Effector memory CD8-positive, alpha-beta T cell (primary cell): Measurements from ENCODE around the gene ORC2.
"Not testable (repeated sequence)": the region's sequence is repeated elsewhere in the genome, so short reads cannot be mapped to it uniquely, and the experiment has no call there.

ENCODE experiments used
- ATAC-seq: fragments of 150-1000 bp; cut with Tn5 transposase; replicated peaks from 2 replicates; pipeline ENCODE4 v1.10.0; 2021; ENCODE audit warnings: mild to moderate bottlenecking, moderate library complexity
- DNase-seq, 3 experiments: peaks; one replicate each; pipeline ENCODE4 v3.0.0; 2021
- H3K27ac Mint-ChIP-seq, 2 donors: one replicate each; pipeline ENCODE4 v1.8.0; 2022; ENCODE audit warnings: mild to moderate bottlenecking in 2 of 2, mixed read lengths in 2 of 2, moderate library complexity in 2 of 2
- H3K27me3 Mint-ChIP-seq, 2 donors: one replicate each; pipeline ENCODE4 v1.8.0; 2022; ENCODE audit warnings: mixed read lengths in 2 of 2
- H3K36me3 Mint-ChIP-seq: one replicate; pipeline ENCODE4 v1.8.0; 2022; ENCODE audit warnings: mild to moderate bottlenecking, moderate library complexity, mixed read lengths; ENCODE audit not compliant: insufficient read depth
- H3K4me1 Mint-ChIP-seq, 2 donors: one replicate each; pipeline ENCODE4 v1.8.0; 2022; ENCODE audit warnings: low read depth in 2 of 2, mixed read lengths in 2 of 2
- H3K4me3 Mint-ChIP-seq, 2 donors: one replicate each; pipeline ENCODE4 v1.8.0; 2022; ENCODE audit warnings: mild to moderate bottlenecking in 2 of 2, mixed read lengths in 2 of 2, moderate library complexity in 2 of 2
- H3K9me3 Mint-ChIP-seq, 2 donors: one replicate each; pipeline ENCODE4 v1.8.0; 2022; ENCODE audit warnings: mixed read lengths in 2 of 2

The ORC2 gene

GRCh38 chr2:200909958-200910357 is 53.5 kb downstream of the ORC2 start:
- peaks cover 68% of the 10 kb centered on the region for H3K36me3 Mint-ChIP-seq

DNA sequence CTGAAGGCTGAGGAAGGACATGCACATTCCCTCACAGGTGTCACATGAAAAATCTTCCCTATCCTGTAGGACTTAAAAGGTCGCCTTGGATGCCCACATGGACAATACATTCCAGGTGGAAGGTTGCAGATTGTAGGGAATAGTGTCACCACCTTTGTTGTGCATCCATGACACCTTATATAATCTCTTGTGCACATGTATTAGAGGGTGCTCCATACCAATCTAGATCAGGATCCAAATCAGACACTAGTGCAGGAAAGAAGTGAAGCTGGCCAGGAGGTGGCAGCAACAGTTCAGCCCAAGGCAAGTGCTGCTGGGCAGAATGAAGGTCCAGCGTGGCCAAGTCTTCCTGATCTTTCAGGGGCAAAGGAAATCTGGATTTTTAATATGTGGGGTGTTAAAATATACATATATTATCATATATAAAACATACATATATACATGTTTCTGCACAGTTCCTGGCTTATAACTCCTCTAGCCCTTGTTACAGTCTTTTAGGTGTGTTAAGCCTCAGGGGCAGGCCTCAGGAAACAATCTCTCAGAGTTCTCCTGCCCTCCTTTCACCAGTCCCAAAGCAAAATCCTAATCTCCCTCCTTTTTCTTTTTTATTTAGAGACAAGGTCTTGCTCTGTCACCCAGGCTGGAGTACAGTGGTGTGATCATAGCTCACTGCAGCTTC is 57.7 kb downstream of the ORC2 start:
- peaks cover 2 to 7% of the 10 kb centered on the region in 2 donors for H3K4me1 Mint-ChIP-seq
- peak overlapping the region; percentile 4 to 32 for H3K27ac Mint-ChIP-seq
- peaks cover 57% of the 10 kb centered on the region for H3K36me3 Mint-ChIP-seq
- no peak overlapping the region for H3K4me3 Mint-ChIP-seq
- no peaks in the 10 kb centered on the region for H3K27me3 Mint-ChIP-seq
- H3K9me3 Mint-ChIP-seq, result no peaks in the 10 kb centered on the region
- DNase-seq (peak; percentile 22 to 29 (median 23)), ATAC-seq (no peak)

More at GRCh38 chr2:200909958-200910357, 53.5 kb downstream of the ORC2 start:
- Mint-ChIP-seq H3K27ac (no peak overlapping the region), H3K4me3 (no peak overlapping the region), H3K4me1 (no peaks in the 10 kb centered on the region), H3K27me3 (no peaks in the 10 kb centered on the region), H3K9me3 (no peaks in the 10 kb centered on the region)
- ATAC-seq (no peak), DNase-seq (no peak)

- H3K27ac Mint-ChIP-seq, result peak overlapping the region; percentile 23 to 29
- peak; percentile 100 for ATAC-seq
- H3K9me3 Mint-ChIP-seq, result no peaks in the 10 kb centered on the region
- no peaks in the 10 kb centered on the region for H3K27me3 Mint-ChIP-seq
- H3K4me1 Mint-ChIP-seq, result peaks cover 2 to 7% of the 10 kb centered on the region in 2 donors
- DNase-seq, result peak; percentile 69 to 80 (median 72)
- no peak overlapping the region for H3K4me3 Mint-ChIP-seq
- H3K36me3 Mint-ChIP-seq, result peaks cover 44% of the 10 kb centered on the region
Measured at GRCh38 chr2:200901459-200902072, 61.9 kb downstream of the ORC2 start.

GRCh38 chr2:200899482-200899881 is 64.0 kb downstream of the ORC2 start:
- no peaks in the 10 kb centered on the region for H3K27me3 Mint-ChIP-seq
- H3K4me3 Mint-ChIP-seq, result no peak overlapping the region
- peaks cover 54% of the 10 kb centered on the region for H3K36me3 Mint-ChIP-seq
- DNase-seq (no peak), ATAC-seq (no peak)
- no peaks in the 10 kb centered on the region for H3K9me3 Mint-ChIP-seq
- H3K27ac Mint-ChIP-seq, result peak overlapping the region in 1 of 2 donors; percentile 87
- H3K4me1 Mint-ChIP-seq, result peaks cover 2 to 7% of the 10 kb centered on the region in 2 donors

GRCh38 chr2:200888704-200889625 is 74.5 kb downstream of the ORC2 start, which contains the start of the genes NIF3L1 and PPIL3:
TSS of gene NIF3L1 (plus strand) at chr2:200889371. CDS start at chr2:200891944, 2,573 bp downstream.
TSS of gene PPIL3 (minus strand) at chr2:200889077. CDS start at chr2:200887615, 1,462 bp downstream.
- Mint-ChIP-seq H3K4me1 (peaks cover 27 to 32% of the 10 kb centered on the region in 2 donors), H3K27me3 (no peaks in the 10 kb centered on the region), H3K27ac (peak within 1 kb of the TSS; percentile 99 to 100), H3K9me3 (no peaks in the 10 kb centered on the region), H3K4me3 (peak within 1 kb of the TSS; percentile 91 to 98), H3K36me3 (peaks cover 64% of the 10 kb centered on the region)
- peak; percentile 95 for DNase-seq
- peak; percentile 78 for ATAC-seq

DNA sequence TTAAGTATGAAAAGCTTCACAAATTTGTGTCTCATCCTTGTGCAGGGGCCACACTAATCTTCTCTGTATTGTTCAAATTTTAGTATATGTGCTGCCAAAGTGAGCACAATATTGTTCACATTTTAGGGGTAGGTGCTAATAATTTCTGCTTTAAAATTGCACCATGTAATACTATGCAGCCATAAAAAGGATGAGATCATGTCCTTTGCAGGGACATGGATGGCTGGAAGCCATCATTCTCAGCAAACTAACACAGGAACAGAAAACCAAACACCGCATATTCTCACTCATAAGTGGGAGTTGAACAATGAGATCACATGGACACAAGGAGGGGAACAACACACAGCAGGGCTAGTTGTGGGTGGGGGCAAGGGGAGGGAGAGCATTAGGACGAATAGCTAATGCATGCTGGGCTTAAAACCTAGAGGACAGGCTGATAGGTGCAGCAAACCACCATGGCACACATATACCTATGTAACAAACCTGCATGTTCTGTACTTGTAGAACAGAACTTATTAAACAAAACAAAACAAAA is 81.7 kb downstream of the ORC2 start:
- H3K4me1 Mint-ChIP-seq, H3K4me3 Mint-ChIP-seq, DNase-seq, H3K27me3 Mint-ChIP-seq, ATAC-seq, H3K9me3 Mint-ChIP-seq: not testable (repeated sequence)
- Mint-ChIP-seq H3K36me3 (peaks cover 79% of the 10 kb centered on the region), H3K27ac (peak overlapping the region in 1 of 2 donors; percentile 21)

DNA sequence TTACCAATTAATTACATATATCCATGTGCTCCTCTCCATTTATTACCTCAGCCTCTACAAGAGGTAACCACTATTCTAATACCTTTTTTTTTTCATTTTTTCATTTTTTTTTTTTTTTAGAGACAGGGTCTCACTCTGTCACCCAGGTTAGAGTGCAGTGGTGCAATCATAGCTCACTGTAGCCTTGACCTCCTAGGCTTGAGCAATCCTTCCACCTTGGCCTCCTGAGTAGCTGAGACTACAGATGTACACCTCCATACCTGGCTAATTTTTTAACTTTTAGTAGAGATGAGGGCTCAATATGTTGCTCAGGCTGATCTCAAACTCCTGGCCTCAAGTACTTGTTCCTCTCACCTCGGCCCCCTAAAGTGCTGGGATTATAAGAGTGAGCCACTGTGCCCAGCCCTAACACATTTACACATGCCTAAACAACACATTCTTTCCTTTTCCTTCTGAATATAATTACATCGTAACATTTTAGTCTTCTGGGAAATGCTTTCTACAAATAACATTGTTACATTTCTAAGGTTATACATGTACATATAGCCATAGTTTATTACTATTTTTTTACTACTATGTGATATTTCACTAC is 85.1 kb downstream of the ORC2 start:
- no peaks in the 10 kb centered on the region for H3K4me1 Mint-ChIP-seq
- no peak for ATAC-seq
- no peaks in the 10 kb centered on the region for H3K9me3 Mint-ChIP-seq
- H3K36me3 Mint-ChIP-seq, result peaks cover 83% of the 10 kb centered on the region
- peak overlapping the region in 1 of 2 donors; percentile 55 for H3K27ac Mint-ChIP-seq
- DNase-seq, result no peak
- no peaks in the 10 kb centered on the region for H3K27me3 Mint-ChIP-seq
- H3K4me3 Mint-ChIP-seq, result no peak overlapping the region

GRCh38 chr2:200877443-200877842 is 86.0 kb downstream of the ORC2 start:
- Mint-ChIP-seq H3K27ac (no peak overlapping the region), H3K36me3 (peaks cover 82% of the 10 kb centered on the region), H3K4me1 (no peaks in the 10 kb centered on the region), H3K9me3 (no peaks in the 10 kb centered on the region), H3K4me3 (no peak overlapping the region), H3K27me3 (no peaks in the 10 kb centered on the region)
- ATAC-seq (no peak), DNase-seq (no peak)

- Mint-ChIP-seq H3K27ac (no peak overlapping the region), H3K9me3 (no peaks in the 10 kb centered on the region), H3K4me1 (peaks cover 5% of the 10 kb centered on the region in 2 donors), H3K4me3 (no peak overlapping the region), H3K36me3 (peaks cover 56% of the 10 kb centered on the region), H3K27me3 (no peaks in the 10 kb centered on the region)
- DNase-seq (no peak), ATAC-seq (no peak)
Measured at GRCh38 chr2:200873560-200873959, 89.9 kb downstream of the ORC2 start.

DNA sequence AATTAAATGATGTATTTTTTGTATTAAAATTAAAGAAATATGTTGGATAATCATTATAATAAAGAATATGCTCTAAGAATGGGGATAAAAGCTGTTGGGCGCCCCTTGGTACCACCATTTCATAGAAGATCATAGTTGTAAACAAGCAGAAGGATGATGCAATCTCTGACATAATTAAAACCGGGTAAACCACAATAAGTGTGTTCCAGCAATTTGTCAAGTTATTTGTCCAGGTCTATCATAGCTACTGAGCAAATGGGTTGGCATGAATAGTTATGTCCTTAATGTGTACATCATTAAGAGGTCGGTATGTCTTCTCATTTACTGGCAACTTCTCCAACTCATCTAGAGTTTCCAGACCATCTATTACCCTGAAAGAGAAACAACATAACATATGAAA is 92.3 kb downstream of the ORC2 start:
- H3K9me3 Mint-ChIP-seq, result no peaks in the 10 kb centered on the region
- peaks cover 42% of the 10 kb centered on the region for H3K36me3 Mint-ChIP-seq
- no peak for ATAC-seq
- no peaks in the 10 kb centered on the region for H3K27me3 Mint-ChIP-seq
- H3K4me1 Mint-ChIP-seq, result peaks cover 6 to 7% of the 10 kb centered on the region in 2 donors
- no peak for DNase-seq
- H3K27ac Mint-ChIP-seq, result no peak overlapping the region
- no peak overlapping the region for H3K4me3 Mint-ChIP-seq

GRCh38 chr2:200869014-200869413 is 94.4 kb downstream of the ORC2 start:
- H3K4me3 Mint-ChIP-seq, result peak overlapping the region; percentile 50 to 51
- peaks cover 7 to 8% of the 10 kb centered on the region in 2 donors for H3K4me1 Mint-ChIP-seq
- ATAC-seq (no peak), DNase-seq (no peak)
- H3K9me3 Mint-ChIP-seq, result no peaks in the 10 kb centered on the region
- no peaks in the 10 kb centered on the region for H3K27me3 Mint-ChIP-seq
- H3K27ac Mint-ChIP-seq, result peak overlapping the region; percentile 71 to 79
- peaks cover 30% of the 10 kb centered on the region for H3K36me3 Mint-ChIP-seq

GRCh38 chr2:200864176-200865034 is 99.1 kb downstream of the ORC2 start, which contains the start of gene CLK1:
TSS of gene CLK1 (minus strand) at chr2:200864658. CDS start at chr2:200861862, 2,796 bp downstream.
- Mint-ChIP-seq H3K4me1 (peaks cover 29 to 31% of the 10 kb centered on the region in 2 donors), H3K27ac (peak within 1 kb of the TSS; percentile 100), H3K36me3 (peaks cover 55% of the 10 kb centered on the region), H3K9me3 (no peaks in the 10 kb centered on the region), H3K4me3 (peak within 1 kb of the TSS; percentile 81 to 92), H3K27me3 (no peaks in the 10 kb centered on the region)
- ATAC-seq (peak; percentile 80), DNase-seq (peak; percentile 93 to 95 (median 94))
